Stimulated activated CD4-positive, alpha-beta T cell treated with anti-CD3 and anti-CD28 coated beads, Interleukin-1b, Interleukin-23, amount 100 ng/mL, for 4 hours (primary cell): ENCODE measurements around the gene OS9.

Experiments used
- DNase-seq, 2 donors: peaks; one replicate each; pipeline ENCODE4 v3.0.0-alpha.2; 2020; ENCODE audit warnings: low read depth in 2 of 2

Gene OS9

DNA sequence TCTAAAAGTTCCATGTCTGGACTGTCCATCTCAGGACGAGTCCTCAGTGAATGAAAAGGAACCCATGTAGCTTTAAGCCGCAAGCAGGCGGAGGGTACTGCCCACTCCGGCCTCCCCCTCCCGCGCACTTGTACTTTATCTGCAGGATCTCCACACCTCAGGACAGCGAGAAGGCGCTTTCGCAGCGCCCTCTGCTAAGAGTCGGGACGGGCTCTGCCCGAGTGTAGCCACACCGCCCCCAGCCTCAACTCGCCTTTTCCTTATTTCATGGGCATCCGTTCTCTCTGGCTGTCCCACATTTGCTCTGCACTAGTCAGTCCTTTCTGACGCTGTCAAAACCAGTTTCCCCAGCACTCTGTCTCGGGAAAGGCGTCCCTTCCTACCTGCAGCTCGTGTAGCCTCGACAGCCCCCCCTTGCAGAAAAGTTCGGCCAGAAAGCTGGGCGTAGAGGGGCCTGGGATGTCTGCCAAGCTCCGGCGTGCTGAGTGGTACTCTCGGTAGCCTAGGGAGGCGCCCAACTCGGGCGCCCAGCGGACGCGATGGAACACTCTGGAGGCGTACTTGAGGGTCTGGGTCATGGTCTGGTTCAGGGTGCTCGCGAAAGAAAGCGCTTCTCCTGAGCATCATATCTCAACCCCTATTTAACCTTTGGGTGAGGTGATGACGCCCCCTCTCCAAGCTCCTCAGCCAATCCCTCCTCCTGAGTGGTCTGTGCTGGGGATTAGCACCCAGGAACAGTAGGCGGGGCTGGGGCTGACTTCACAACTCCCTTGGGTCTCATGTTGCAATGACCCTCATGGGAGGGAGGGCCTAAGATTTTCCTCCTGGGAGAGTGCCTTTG lies 72.8 kb downstream of the OS9 start, which contains the start of gene CYP27B1:
TSS of gene CYP27B1 (minus strand) at position 615 of the 841 bp plus-strand sequence. CDS start at position 578, 37 bp downstream.
- DNase-seq = no peak

DNA sequence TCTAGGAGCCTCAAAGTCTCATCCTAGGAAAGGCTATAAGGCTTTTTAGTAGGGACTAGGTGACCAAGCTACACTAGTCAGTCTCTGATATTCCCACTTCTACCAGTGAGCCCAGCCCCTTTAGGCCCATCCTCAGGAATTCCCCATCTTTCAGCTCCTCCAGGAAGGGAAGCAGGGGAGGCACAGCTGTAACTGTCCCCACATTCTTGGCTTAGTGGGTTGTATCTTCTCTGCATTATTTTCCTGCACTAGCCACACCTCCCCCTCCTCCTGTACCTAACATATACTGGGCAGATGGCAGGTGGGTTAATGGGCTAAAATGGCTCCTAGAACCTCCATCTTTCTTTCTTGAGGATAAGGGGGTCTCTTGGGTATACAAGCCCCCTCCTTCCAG lies 73.4 kb downstream of the OS9 start:
- no peak for DNase-seq

DNA sequence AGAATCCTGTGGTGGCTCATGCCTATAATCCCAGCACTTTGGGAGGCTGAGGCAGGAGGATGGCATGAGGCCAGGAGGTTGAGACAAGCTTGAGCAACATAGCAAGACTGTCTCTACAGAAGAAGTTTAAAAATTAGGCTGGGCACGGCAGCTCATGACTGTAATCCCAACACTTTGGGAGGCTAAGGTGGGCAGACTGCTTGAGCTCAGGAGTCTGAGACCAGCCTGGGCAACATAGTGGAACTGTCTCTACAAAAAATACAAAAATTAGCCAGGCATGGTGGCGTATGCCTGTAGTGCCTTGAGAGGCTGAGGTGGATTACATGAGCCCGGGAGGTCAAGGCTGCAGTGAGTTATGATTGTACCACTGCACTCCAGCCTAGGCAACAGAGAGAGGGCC lies 73.9 kb downstream of the OS9 start:
- DNase-seq = no peak

DNA sequence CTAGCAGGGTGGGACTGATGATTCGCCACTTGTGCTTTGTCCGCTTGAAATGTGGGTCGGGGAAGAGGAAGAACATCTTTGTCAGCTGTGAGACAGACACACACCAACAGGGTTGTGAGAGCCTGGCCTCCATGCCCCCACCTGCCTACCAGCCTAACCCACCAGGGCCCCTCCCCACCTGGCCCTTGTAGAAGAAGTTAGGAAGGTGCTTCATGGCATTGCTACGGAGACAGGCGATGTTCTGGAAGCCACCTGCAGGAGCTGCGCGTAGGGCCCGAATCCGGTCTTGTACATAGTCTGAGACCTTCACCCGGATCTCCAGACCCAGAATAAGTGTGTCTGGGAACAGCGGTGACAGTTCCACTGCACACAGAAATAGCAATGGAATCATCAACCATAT lies 75.7 kb downstream of the OS9 start:
- no peak for DNase-seq

DNA sequence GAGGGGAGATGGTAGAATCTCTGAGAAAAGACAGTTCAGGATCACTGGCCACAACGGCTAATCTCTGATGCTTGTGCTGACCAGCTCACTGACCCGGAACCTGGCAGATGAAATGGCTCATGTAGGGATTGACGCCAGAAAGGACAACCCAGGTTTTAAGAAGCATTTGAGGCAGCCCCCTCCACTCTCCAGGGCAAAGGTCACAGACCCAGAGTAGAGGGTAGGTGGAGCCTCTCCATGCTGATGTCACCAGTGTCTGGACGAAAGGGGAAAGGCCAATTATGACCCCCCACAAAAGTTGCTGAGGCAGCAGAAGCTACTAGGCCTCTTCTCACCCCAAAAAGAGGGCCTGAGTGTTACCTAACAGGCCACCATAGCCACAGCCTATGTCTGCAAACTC lies 76.8 kb downstream of the OS9 start:
- DNase-seq = no peak
